HEK293 (cell line): Measurements from ENCODE around the gene SULT1B1.

Source experiments
- CTCF ChIA-PET: fragments of 350-600 bp; formaldehyde crosslinking; extraction: SDS; loops from one replicate; lab custom pipeline; 2021; ENCODE audit warnings: antibody characterized with exemption; lab: Yijun Ruan, JAX
- POLR2A ChIA-PET: fragments of 300-600 bp; formaldehyde crosslinking; extraction: SDS; loops from one replicate; lab custom pipeline; 2020; ENCODE audit warnings: antibody characterized with exemption, inconsistent platforms; lab: Yijun Ruan, JAX
- H3K27ac ChIP-seq: fragments of 200-500 bp; sonication (Bioruptor generic); 2 replicates; pipeline ENCODE4 v1.5.1; 2014; ENCODE audit warnings: low read depth, low read length, control low read depth, inconsistent platforms; ENCODE audit errors: extremely low read depth
- H3K36me3 ChIP-seq, 2 experiments: fragments of 200-500 bp in 1 of 2; sonication (Bioruptor generic) in 1 of 2; 1 replicate in 1 of 2; 2 replicates in 1 of 2; pipeline ENCODE4 v1.5.1; 2014 to 2017; ENCODE audit warnings: inconsistent platforms in 2 of 2, low read length in 2 of 2; ENCODE audit not compliant: control insufficient read depth in 2 of 2, insufficient read depth in 1 of 2
- H3K4me1 ChIP-seq: fragments of 200-500 bp; sonication (Bioruptor generic); 2 replicates; pipeline ENCODE4 v1.5.1; 2014; ENCODE audit warnings: mild to moderate bottlenecking, low read length, inconsistent platforms; ENCODE audit not compliant: control insufficient read depth, insufficient read depth
- H3K4me3 ChIP-seq: 2 replicates; pipeline ENCODE4 v1.5.1; 2011; ENCODE audit warnings: low read depth, mild to moderate bottlenecking, control low read depth, low read length, moderate library complexity
- H3K9me3 ChIP-seq: fragments of 200-500 bp; sonication (Bioruptor generic); 2 replicates; pipeline ENCODE4 v1.5.1; 2014; ENCODE audit warnings: low read depth, low read length, inconsistent platforms; ENCODE audit not compliant: control insufficient read depth, insufficient read depth
- BCL11A ChIP-seq: fragments of 450-650 bp; formaldehyde crosslinking; IDR thresholded peaks from 2 replicates; pipeline ENCODE4 v1.5.1; 2016; ENCODE audit warnings: low read depth, missing biosample characterization, missing genetic modification characterization
- KLF16 ChIP-seq: fragments of 450-650 bp; formaldehyde crosslinking; IDR thresholded peaks from 2 replicates; pipeline ENCODE4 v1.5.1; 2017; ENCODE audit warnings: missing biosample characterization, missing genetic modification characterization
- PATZ1 ChIP-seq: fragments of 450-650 bp; formaldehyde crosslinking; IDR thresholded peaks from 2 replicates; pipeline ENCODE4 v1.5.1; 2016; ENCODE audit warnings: missing biosample characterization, missing genetic modification characterization
- PRDM6 ChIP-seq: fragments of 450-650 bp; formaldehyde crosslinking; IDR thresholded peaks from 2 replicates; pipeline ENCODE4 v1.5.1; 2017; ENCODE audit warnings: missing biosample characterization, missing genetic modification characterization
- SP2 ChIP-seq: fragments of 450-650 bp; formaldehyde crosslinking; IDR thresholded peaks from 2 replicates; pipeline ENCODE4 v1.5.1; 2016; ENCODE audit warnings: missing biosample characterization, missing genetic modification characterization
- ZBTB20 ChIP-seq: fragments of 450-650 bp; formaldehyde crosslinking; IDR thresholded peaks from 2 replicates; pipeline ENCODE4 v1.5.1; 2016; ENCODE audit warnings: missing biosample characterization, missing genetic modification characterization
- ZEB2 ChIP-seq: fragments of 450-650 bp; formaldehyde crosslinking; IDR thresholded peaks from 2 replicates; pipeline ENCODE4 v1.5.1; 2016; ENCODE audit warnings: missing biosample characterization, missing genetic modification characterization
- ZFP41 ChIP-seq: fragments of 450-650 bp; formaldehyde crosslinking; IDR thresholded peaks from 2 replicates; pipeline ENCODE4 v1.5.1; 2016; ENCODE audit warnings: missing biosample characterization, missing genetic modification characterization, borderline replicate concordance
- ZNF121 ChIP-seq: fragments of 450-650 bp; formaldehyde crosslinking; IDR thresholded peaks from 2 replicates; pipeline ENCODE4 v1.5.1; 2016; ENCODE audit warnings: missing biosample characterization, missing genetic modification characterization
- ZNF280C ChIP-seq: fragments of 450-650 bp; formaldehyde crosslinking; IDR thresholded peaks from 2 replicates; pipeline ENCODE4 v1.5.1; 2016; ENCODE audit warnings: missing biosample characterization, missing genetic modification characterization
- ZNF311 ChIP-seq: fragments of 450-650 bp; formaldehyde crosslinking; IDR thresholded peaks from 2 replicates; pipeline ENCODE4 v1.5.1; 2017; ENCODE audit warnings: missing biosample characterization, missing genetic modification characterization, borderline replicate concordance
- ZNF449 ChIP-seq: fragments of 450-650 bp; formaldehyde crosslinking; IDR thresholded peaks from 2 replicates; pipeline ENCODE4 v1.5.1; 2017; ENCODE audit warnings: missing biosample characterization, mild to moderate bottlenecking, missing genetic modification characterization, moderate library complexity
- ZNF501 ChIP-seq: fragments of 450-650 bp; formaldehyde crosslinking; IDR thresholded peaks from 2 replicates; pipeline ENCODE4 v1.5.1; 2016; ENCODE audit warnings: missing biosample characterization, missing genetic modification characterization
- ZNF513 ChIP-seq: fragments of 450-650 bp; IDR thresholded peaks from 2 replicates; pipeline ENCODE4 v1.5.1; 2018; ENCODE audit warnings: missing biosample characterization, missing genetic modification characterization
- ZNF514 ChIP-seq: fragments of 450-650 bp; formaldehyde crosslinking; IDR thresholded peaks from 2 replicates; pipeline ENCODE4 v1.5.1; 2016; ENCODE audit warnings: missing biosample characterization, missing genetic modification characterization
- ZNF580 ChIP-seq: fragments of 450-650 bp; formaldehyde crosslinking; IDR thresholded peaks from 2 replicates; pipeline ENCODE4 v1.5.1; 2016; ENCODE audit warnings: missing biosample characterization, missing genetic modification characterization
- ZNF639 ChIP-seq: fragments of 450-650 bp; formaldehyde crosslinking; IDR thresholded peaks from 2 replicates; pipeline ENCODE4 v1.5.1; 2016; ENCODE audit warnings: missing biosample characterization, missing genetic modification characterization
- ZNF677 ChIP-seq: fragments of 450-650 bp; IDR thresholded peaks from 2 replicates; pipeline ENCODE4 v1.5.0; 2018; ENCODE audit warnings: missing biosample characterization, mild to moderate bottlenecking, missing genetic modification characterization, moderate library complexity
- ZNF707 ChIP-seq: fragments of 450-650 bp; formaldehyde crosslinking; IDR thresholded peaks from 2 replicates; pipeline ENCODE4 v1.5.1; 2016; ENCODE audit warnings: missing biosample characterization, missing genetic modification characterization
- ZNF768 ChIP-seq: fragments of 450-650 bp; formaldehyde crosslinking; IDR thresholded peaks from 2 replicates; pipeline ENCODE4 v1.5.1; 2018; ENCODE audit warnings: missing biosample characterization, mild to moderate bottlenecking, missing genetic modification characterization

Gene SULT1B1

GRCh38 chr4:69702201-69702600 is 58.2 kb downstream of the SULT1B1 start:
- Histone ChIP-seq H3K27ac (no peak overlapping the region), H3K36me3 (no peaks in the 10 kb centered on the region), H3K4me3 (no peak overlapping the region), H3K4me1 (no peaks in the 10 kb centered on the region), H3K9me3 (no peaks in the 10 kb centered on the region)
- ChIA-PET POLR2A (no interaction called here), CTCF (interaction anchor here (0.9 kb wide), 1 partner anchor 11 kb away, joined by 5 read pairs; no protein-coding TSS in a partner anchor)
- TF ChIP-seq BCL11A (tag by site-specific recombination) (no peak), ZNF280C (tag by site-specific recombination) (no peak), ZNF121 (tag by site-specific recombination) (no peak)

- Histone ChIP-seq H3K27ac (no peak overlapping the region), H3K4me1 (no peaks in the 10 kb centered on the region), H3K9me3 (no peaks in the 10 kb centered on the region), H3K36me3 (no peaks in the 10 kb centered on the region), H3K4me3 (no peak overlapping the region)
- no peak for TF ChIP-seq ZNF677 (tag by site-specific recombination)
- no peak for TF ChIP-seq ZNF639 (tag by site-specific recombination)
- TF ChIP-seq ZNF311 (tag by site-specific recombination) = no peak
- no peak for TF ChIP-seq PATZ1 (tag by site-specific recombination)
- no peak for TF ChIP-seq ZNF580 (tag by site-specific recombination)
- TF ChIP-seq PRDM6 (tag by site-specific recombination) = no peak
- POLR2A ChIA-PET = no interaction called here
- CTCF ChIA-PET = interaction anchor here (0.9 kb wide), 1 partner anchor 11 kb away, joined by 5 read pairs; no protein-coding TSS in a partner anchor
Observed at GRCh38 chr4:69701696-69702095, 58.7 kb downstream of the SULT1B1 start.

- no peaks in the 10 kb centered on the region for H3K9me3 ChIP-seq
- ChIA-PET POLR2A (no interaction called here), CTCF (no interaction called here)
- H3K4me3 ChIP-seq = no peak overlapping the region
- no peaks in the 10 kb centered on the region for H3K36me3 ChIP-seq
- no peaks in the 10 kb centered on the region for H3K4me1 ChIP-seq
- H3K27ac ChIP-seq = no peak overlapping the region
- TF ChIP-seq ZNF707 (tag by site-specific recombination) = no peak
- no peak for TF ChIP-seq ZNF501
- TF ChIP-seq ZNF513 (tag by site-specific recombination) = no peak
- TF ChIP-seq ZNF514 = no peak
- no peak for TF ChIP-seq ZEB2 (tag by site-specific recombination)
- no peak for TF ChIP-seq ZFP41 (tag by site-specific recombination)
- no peak for TF ChIP-seq SP2 (tag by site-specific recombination)
- no peak for TF ChIP-seq ZNF768
- TF ChIP-seq KLF16 (tag by site-specific recombination) = no peak
- TF ChIP-seq ZNF449 (tag by site-specific recombination) = no peak
- no peak for TF ChIP-seq ZNF677 (tag by site-specific recombination)
- TF ChIP-seq ZBTB20 (tag by site-specific recombination) = no peak
Observed at GRCh38 chr4:69697536-69698242, 62.7 kb downstream of the SULT1B1 start.
